Thoracic aorta (tissue), 2 donors: Measurements from ENCODE around the gene PSG1. TPM values are rescaled to one million over a fixed set of nuclear protein-coding genes. Genes with fewer than 3 reads are reported as not detected.

ENCODE experiments used
- ATAC-seq: fragments of 150-250 bp; one replicate; pipeline ENCODE4 v1.8.0; 2017; ENCODE audit warnings: low read depth; ENCODE audit not compliant: insufficient number of reproducible peaks, low FRiP score
- DNase-seq: peaks from one replicate; pipeline ENCODE4 v3.0.0-alpha.2; 2020; ENCODE audit warnings: low spot score
- H3K27ac ChIP-seq, 2 donors: fragments of 200-600 bp; sonication (generic); 1 replicate in 1 of 2; 2 replicates in 1 of 2; pipeline ENCODE4 v1.5.1; 2016; ENCODE audit warnings: mild to moderate bottlenecking in 2 of 2, moderate library complexity in 2 of 2
- H3K27me3 ChIP-seq: fragments of 200-600 bp; sonication (generic); replicated peaks from 2 replicates; pipeline ENCODE4 v1.6.0; 2016; ENCODE audit warnings: mild to moderate bottlenecking; ENCODE audit not compliant: insufficient read depth
- H3K36me3 ChIP-seq: fragments of 200-600 bp; sonication (generic); one replicate; pipeline ENCODE4 v1.5.1; 2016
- H3K4me1 ChIP-seq, 2 donors: fragments of 200-600 bp; sonication (generic); 1 replicate in 1 of 2; 2 replicates in 1 of 2; pipeline versions ENCODE4 v1.5.1 to v1.6.0; 2016; ENCODE audit warnings: low read depth in 2 of 2, mild to moderate bottlenecking in 1 of 2; ENCODE audit not compliant: control insufficient read depth in 1 of 2
- H3K4me3 ChIP-seq: fragments of 200-600 bp; sonication (generic); 2 replicates; pipeline ENCODE4 v1.5.1; 2016; ENCODE audit warnings: mild to moderate bottlenecking
- H3K9me3 ChIP-seq: fragments of 200-600 bp; sonication (generic); 2 replicates; pipeline ENCODE4 v1.5.1; 2016
- total RNA-seq, 2 donors: library from RNA; depleted of rRNA; stranded (reverse); fragments of >200 nt; gene quantifications; one replicate each; pipeline versions ENCODE4 v1.1.0 to v1.2.3, GENCODE V29; 2016
- TF ChIP-seq, protein P1 (sequence below): fragments of 200-600 bp; sonication (generic); IDR thresholded peaks from one replicate; pipeline ENCODE4 v1.5.1; 2019; ENCODE audit warnings: antibody characterized with exemption

The PSG1 gene
- total RNA-seq, 2 donors from 2014 or later: not detected

DNA sequence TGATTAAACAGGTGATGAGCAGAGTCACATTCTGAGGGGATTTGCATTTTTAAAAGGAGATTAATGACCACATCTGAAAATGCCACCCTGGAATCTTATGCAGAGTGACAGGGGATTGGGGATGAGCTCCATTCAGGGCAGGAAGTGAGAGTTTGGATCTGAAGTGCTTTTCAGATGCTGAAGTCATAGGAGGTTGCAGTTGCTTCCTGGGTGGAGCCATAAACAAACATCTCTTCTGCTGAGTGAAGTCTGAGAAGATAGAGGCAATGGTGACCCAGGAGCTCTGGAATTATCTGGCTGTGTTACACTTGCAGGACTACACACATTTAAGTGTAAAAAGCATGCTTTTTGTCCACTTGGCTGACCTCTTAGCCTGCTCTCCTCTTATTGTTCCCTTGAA is 62.6 kb downstream of the PSG1 start:
- Histone ChIP-seq H3K4me3 (no peak overlapping the region), H3K9me3 (no peaks in the 10 kb centered on the region), H3K4me1 (no peaks in the 10 kb centered on the region), H3K27ac (no peak overlapping the region), H3K36me3 (no peaks in the 10 kb centered on the region), H3K27me3 (no peaks in the 10 kb centered on the region)
- ATAC-seq (no peak), DNase-seq (no peak)
- TF ChIP-seq, protein P1, sequence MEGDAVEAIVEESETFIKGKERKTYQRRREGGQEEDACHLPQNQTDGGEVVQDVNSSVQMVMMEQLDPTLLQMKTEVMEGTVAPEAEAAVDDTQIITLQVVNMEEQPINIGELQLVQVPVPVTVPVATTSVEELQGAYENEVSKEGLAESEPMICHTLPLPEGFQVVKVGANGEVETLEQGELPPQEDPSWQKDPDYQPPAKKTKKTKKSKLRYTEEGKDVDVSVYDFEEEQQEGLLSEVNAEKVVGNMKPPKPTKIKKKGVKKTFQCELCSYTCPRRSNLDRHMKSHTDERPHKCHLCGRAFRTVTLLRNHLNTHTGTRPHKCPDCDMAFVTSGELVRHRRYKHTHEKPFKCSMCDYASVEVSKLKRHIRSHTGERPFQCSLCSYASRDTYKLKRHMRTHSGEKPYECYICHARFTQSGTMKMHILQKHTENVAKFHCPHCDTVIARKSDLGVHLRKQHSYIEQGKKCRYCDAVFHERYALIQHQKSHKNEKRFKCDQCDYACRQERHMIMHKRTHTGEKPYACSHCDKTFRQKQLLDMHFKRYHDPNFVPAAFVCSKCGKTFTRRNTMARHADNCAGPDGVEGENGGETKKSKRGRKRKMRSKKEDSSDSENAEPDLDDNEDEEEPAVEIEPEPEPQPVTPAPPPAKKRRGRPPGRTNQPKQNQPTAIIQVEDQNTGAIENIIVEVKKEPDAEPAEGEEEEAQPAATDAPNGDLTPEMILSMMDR: no peak

Other genes with a start within 250 kb of the PSG1 start
- not detected for gene PSG3, start 139.2 kb downstream of the PSG1 start, total RNA-seq
- not detected for gene PSG8, start 114.0 kb downstream of the PSG1 start, total RNA-seq
- not detected for gene PSG6, start 38.2 kb upstream of the PSG1 start, total RNA-seq
- gene PSG7, start 57.5 kb upstream of the PSG1 start, total RNA-seq: not detected
- not detected for gene PSG11, start 146.8 kb upstream of the PSG1 start, total RNA-seq
- not detected for gene PSG2, start 203.0 kb upstream of the PSG1 start, total RNA-seq